Renal pelvis (tissue), 4 donors: ENCODE results near the gene ULK1. TPM values are rescaled to one million over a fixed set of nuclear protein-coding genes. Genes with fewer than 3 reads are reported as not detected.
"Not testable (repeated sequence)": the region's sequence is repeated elsewhere in the genome, so short reads cannot be mapped to it uniquely, and the experiment has no call there.

ENCODE experiments used
- DNase-seq: peaks from one replicate; pipeline ENCODE4 v3.0.0-alpha.2; 2013
- polyA plus RNA-seq, 3 donors: library from polyadenylated mRNA; unstranded; fragments of 120-200 nt; gene quantifications; one replicate each; pipeline ENCODE4 v1.2.1, GENCODE V29; 2013; ENCODE audit not compliant: insufficient read length in 3 of 3

Gene ULK1
- polyA plus RNA-seq, 3 donors: 34.0 to 45.6 (median 36.4) TPM

GRCh38 chr12:131941987-131942341 is 47.5 kb downstream of the ULK1 start:
- no peak for DNase-seq

DNA sequence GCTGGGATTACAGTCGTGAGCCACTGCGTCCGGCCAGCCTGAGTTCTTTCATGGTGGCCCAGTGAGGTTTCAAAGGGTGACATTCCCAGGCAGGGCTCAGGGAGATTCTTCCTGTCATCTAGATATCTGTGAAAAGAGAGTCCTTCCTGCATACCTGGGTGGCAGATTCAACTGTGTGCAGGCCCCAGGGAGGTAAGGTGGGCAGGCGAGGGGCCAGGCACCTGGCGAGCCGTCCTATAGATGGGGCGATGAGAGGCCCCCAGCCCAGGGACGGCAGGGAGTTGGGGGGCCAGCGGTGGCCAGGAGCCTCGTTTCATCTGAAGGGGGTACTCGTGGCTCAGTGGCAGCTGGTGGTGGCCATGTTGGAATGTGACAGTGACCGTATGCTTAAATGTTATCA is 48.2 kb downstream of the ULK1 start:
- DNase-seq: no peak

DNA sequence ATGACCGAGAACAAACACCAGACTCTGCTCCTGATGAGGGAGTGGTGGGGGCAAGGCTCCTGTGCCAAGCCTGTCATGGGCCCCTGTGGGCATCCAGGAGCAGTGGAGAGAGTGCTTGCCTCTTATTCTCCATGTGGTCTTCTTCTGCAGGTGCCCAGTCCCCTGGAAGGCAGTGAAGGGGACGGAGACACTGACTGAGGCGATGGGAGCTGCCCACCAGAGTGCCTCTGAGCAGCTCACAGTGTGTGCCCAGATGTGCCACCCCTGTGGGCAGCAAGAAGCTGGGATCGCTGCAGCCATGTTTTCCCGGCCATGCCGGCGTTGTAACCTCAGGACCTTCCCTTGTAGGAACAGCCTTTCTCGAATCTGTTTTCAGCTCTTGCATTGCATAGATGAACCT is 49.0 kb downstream of the ULK1 start:
- no peak for DNase-seq

GRCh38 chr12:131943876-131944275 is 49.5 kb downstream of the ULK1 start:
- no peak for DNase-seq

DNA sequence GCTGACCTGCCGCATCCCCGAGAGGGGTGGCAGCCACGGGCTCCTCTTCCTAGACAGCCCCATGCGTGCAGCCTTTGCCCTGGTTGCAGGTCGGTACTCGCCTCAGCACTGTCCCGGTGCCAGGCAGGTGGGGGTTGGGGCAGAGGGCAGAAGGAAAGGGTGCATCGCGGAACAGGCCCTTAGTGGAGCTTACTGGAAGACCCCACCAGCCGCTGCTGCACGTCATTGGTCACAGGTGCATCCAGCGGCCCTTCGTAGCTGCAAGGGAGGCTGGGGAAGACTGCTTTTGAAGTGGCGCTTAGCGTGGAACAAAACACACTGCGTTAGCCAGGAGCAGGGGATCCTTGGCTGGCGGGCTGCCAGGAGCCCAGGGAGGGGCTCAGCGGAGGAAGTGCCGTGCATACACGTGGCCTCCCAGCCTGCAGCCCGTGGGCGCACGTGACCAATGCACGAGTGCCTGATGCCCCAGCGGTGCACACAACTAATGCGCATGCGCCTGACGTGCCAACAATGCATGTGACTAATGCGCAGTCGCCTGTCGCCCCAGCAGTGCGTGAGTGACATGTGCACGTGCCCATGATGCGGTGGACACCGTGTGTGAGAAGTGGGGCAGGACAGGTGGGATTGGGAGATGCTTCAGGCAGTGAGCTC is 50.3 kb downstream of the ULK1 start:
- DNase-seq: no peak

GRCh38 chr12:131946757-131947156 is 52.3 kb downstream of the ULK1 start:
- DNase-seq: no peak

GRCh38 chr12:131947482-131948027 is 53.1 kb downstream of the ULK1 start:
- no peak for DNase-seq

DNA sequence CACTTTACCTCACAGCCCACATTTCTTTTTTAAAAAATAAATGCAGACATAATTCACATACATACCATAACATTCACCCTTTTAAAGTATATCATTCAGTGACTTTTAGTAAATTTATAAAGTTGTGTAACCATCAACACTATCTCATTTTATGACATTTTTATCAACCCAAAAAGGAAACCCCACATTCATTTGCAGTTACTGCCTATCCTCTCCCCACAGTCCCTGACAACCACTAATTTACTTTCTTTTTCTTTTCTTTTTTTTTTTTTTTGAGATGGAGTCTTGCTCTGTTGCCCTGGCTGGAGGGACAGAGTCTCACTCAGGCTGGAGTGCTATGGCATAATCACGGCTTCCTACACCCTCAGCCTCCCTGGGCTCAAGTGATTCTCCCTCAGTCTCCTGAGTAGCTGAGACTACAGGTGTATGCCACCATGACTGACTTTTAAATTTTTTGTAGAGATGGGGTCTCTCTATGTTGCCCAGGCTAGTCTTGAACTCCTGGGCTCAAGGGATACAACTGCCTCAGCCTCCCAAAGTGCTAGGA is 53.8 kb downstream of the ULK1 start:
- DNase-seq: no peak

DNA sequence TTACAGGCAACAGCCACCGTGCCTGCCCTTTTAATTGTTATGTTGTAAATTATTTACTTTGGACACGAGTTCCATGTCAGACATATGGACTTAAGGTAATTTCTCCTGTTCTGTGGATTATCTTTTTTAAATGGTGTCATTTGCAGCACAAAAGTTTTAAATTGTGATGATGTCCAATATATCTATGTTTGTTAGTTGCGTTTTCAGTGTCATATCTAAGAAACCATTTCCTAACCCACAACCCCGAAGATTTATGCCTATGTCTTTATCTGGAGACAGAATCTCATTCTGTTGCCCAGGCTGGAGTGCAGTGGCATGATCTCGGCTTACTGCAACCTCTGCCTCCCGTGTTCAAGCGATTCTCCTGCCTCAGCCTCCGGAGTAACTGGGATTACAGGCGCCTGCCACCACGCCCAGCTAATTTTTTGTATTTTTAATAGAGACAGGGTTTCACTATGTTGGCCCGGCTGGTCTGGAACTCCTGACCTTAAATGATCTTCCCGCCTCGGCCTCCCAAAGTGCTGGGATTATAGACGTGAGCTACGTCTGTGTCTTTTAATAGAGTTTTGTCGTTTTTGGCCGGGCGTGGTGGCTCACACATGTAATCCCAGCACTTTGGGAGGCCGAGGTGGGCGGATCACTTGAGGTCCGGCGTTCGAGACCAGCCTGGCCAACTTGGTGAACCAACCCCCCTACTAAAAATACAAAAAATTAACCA is 54.5 kb downstream of the ULK1 start:
- not testable (repeated sequence) for DNase-seq

DNA sequence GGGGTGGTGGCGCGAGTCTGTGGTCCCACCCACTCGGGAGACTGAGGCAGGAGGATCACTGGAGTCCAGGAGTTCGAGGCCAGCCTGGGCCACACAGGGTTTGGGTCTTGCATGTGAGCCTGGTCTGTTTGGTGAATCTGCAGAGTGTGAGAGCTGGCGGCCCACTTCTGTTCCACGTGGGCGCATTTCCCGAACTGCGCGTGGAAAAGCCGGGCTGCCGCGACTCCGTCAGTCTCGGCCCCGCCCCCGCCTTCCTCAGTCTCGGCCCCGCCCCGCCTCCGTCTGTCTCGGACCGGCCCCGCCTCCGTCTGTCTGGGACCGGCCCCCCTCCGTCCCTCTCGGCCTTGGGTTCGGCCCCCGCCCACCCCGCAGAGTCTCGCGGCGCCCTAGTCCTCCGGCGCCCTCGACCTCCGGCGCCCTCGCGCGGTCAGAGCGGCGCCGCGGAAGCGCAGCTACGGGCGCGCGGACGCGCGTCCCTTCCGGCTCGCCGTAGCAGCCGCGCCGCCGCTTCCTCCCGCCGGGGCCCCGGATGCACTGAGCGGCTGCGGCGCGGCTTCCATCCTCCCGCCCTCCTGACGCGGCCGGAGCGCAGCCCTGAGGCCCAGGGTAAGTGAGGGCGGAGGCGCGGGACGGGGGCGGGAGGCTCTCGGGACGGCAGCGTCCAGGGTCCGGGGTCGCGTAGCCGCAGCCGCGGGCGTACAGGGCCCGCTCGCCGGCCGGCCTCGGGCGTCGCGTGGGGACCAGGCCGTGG is 55.2 kb downstream of the ULK1 start, which contains the start of gene EP400:
TSS of gene EP400 (plus strand) at position 512 of the 751 bp plus-strand sequence. CDS start 10,678 bp downstream, outside the sequence.
- peak; percentile 93 for DNase-seq

DNA sequence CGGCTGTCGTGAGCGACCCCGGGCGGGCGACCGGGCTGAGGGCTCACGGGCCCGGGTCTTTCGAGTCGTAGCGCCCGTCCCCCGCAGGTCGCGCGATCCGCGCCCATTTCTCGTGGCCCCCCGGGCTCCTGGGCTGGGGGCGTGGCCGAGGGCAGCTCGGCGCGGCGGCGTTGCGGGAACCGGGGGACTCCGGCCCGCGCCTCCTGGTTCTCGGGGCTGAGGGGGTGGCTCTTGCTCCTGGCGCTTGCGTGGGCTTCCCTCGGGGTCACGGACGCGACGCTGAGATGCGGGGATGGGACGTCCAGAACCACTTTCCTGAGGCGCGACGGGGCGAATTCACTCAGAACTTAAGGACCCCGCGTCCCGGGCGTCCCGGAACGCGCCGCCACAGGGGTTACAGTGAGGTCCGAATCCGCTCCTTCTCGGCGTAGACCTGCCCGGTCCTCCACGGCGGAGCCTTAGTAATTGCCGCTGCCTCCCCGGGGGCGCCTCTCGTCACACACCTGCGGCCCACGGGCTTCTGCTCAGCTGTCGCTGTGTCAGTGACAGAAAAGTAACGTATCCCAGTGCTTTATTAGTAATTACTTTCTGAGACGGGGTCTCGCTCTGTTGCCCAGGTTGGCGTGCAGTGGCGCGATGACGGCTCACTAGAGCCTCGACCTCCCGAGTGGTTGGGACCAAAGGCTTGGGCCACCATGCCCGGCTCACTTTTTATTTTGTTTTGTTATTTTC is 55.9 kb downstream of the ULK1 start:
- DNase-seq: no peak

- DNase-seq: not testable (repeated sequence)
Observed at GRCh38 chr12:131953810-131954209, 59.4 kb downstream of the ULK1 start.

DNA sequence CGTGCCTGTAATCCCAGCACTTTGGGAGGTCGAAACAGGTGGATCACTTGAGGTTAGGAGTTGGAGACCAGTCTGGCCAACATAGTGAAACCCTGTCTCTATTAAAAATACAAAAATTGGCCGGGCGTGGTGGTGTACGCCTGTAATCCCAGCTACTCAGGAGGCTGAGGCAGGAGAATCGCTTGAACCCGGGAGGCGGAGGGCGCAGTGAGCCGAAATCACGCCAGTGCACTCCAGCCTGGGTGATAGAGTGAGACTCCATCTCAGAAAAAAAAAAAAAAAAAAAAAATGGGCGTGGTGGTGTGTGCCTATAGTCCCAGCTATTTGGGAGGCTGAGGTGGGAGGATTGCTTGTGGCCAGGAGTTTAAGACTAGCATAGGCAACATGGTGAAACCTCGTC is 60.0 kb downstream of the ULK1 start:
- not testable (repeated sequence) for DNase-seq

DNA sequence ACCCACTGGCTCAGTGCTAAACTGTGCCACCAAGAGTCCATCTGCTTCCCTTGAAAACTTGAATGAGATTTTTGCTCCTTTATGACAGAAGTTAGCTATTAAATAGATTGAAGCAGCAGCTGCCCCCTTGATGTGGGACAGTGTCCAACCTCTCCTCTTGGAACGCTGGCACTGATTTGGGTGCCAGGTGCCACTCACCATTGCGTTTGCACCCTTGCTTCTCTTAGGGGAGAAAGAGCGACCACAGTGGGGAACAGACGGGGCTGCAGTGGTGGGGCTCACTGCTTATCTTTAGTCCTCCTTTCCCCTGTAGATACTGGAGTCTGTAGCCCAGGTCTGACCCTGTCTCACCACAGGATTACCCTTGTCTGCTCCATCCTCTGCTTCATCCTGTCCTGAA is 64.7 kb downstream of the ULK1 start:
- DNase-seq: no peak

GRCh38 chr12:131959641-131960589 is 65.5 kb downstream of the ULK1 start:
- DNase-seq: no peak

- DNase-seq: not testable (repeated sequence)
Observed at GRCh38 chr12:131960590-131961325, 66.3 kb downstream of the ULK1 start.

- not testable (repeated sequence) for DNase-seq
Observed at GRCh38 chr12:131961328-131961727, 66.9 kb downstream of the ULK1 start.

DNA sequence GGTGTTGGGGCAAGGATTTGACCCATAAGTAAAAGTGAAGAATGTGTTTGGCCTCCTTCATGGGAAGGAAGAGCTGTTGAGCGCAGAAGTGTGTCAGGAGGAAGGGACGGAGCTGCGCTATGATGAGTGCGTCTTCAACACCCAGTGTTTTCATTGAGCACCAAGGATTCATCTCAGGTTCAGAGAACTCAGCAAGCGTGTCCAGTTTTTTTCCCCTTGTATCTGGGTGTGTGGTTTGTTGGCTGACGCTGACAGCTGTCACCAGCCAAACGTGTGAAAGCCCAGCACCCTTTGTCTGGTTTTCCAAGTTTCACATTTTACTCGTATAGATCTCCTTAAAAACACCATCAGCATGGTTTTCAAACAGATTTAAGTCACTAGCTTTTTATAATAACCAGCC is 67.6 kb downstream of the ULK1 start:
- DNase-seq: no peak

- no peak for DNase-seq
Observed at GRCh38 chr12:131963381-131963780, 69.0 kb downstream of the ULK1 start.

GRCh38 chr12:131965073-131965472 is 70.7 kb downstream of the ULK1 start:
- DNase-seq: no peak
